Measurements from ENCODE around the gene ZNF146.
"Not testable (repeated sequence)": the region's sequence is repeated elsewhere in the genome, so short reads cannot be mapped to it uniquely, and the experiment has no call there.

The ZNF146 gene

DNA sequence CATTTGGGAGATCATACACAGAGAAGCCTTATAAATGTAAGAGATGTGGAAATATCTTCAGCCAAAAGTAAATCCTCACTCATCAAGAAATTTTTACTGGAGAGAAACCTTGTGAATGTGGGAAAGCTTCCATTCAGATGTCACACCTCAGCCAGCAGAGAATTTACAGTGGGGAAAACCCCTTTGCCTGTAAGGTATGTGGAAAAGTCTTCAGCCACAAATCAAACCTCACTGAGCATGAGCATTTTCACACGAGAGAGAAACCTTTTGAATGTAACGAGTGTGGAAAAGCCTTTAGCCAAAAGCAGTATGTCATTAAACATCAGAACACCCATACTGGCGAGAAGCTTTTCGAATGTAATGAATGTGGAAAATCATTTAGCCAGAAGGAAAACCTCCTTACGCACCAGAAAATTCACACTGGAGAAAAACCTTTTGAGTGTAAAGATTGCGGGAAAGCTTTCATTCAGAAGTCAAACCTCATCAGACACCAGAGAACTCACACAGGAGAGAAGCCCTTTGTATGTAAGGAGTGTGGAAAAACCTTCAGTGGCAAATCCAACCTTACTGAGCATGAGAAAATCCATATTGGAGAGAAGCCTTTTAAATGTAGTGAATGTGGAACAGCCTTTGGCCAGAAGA is 21.5 kb downstream of the ZNF146 start:
- no peak for DNase-seq (ENCODE audit: low read depth in 3 of 3)

DNA sequence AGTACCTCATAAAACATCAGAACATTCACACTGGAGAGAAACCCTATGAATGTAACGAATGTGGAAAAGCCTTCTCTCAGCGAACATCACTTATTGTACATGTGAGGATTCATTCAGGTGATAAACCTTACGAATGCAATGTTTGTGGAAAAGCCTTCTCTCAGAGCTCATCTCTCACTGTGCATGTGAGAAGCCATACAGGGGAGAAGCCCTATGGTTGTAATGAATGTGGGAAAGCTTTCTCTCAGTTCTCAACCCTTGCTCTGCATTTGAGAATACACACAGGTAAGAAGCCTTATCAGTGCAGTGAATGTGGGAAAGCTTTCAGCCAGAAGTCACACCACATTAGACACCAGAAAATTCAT is 22.0 kb downstream of the ZNF146 start:
- no peak for DNase-seq (ENCODE audit: low read depth in 3 of 3)

DNA sequence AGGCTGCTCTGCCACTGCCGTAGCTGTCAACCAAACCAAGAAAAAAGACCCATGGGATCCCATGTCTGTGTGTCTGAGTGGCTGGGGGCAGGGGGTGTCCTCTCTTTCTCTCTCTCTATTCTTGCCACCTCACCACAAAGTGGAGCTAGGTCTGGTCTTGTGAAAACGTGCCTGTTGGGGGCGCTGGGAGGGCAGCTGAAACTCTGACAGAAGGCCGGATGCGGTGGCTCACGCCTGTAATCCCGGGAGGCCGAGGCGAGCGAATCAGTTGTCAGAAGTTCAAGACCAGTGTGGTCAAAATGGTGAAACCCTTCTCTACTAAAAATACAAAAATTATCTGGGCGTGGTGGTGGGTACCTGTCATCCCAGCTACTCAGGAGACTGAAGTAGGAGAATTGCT is 29.2 kb downstream of the ZNF146 start:
- DNase-seq (ENCODE audit: low read depth in 3 of 3) = no peak

DNA sequence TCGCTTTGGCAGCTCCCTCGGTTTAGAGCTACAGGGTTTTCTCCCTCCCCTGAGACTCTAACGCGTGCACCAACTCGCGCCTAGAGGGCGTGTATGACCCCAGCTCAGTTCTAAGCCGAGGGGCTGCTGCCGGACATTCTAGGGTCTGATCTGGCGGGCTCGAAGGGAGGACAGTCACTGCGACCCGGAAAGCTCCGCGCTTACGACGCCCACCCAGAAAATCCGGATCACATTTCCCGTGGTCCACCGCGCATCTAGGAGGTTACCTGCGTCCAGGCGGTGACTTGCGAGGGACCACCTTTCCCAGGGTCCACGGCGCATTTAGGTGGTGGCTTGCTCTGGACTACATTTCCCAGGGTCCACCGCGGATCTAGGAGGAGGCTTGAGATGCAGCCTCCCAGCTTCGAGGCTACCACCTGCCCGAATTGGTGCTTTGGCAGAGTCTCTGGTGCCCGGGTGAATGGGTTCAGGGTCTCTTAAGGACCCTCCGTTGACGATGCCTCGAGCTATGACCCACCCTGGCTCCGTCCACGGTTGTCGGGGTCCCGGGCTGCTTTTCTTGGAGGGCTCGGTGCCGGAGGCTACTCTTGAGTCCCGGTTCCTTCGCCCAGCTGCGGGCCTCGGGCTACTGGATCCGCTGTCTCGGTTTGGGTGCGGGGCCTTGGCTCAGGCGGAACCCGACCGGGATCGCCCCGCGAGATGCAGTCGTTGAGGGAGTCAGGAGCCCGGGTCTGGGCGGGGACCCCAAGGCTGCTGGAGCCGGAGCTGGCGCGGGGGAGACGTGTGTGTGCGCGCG is 30.5 kb downstream of the ZNF146 start:
- DNase-seq (ENCODE audit: low read depth in 3 of 3) = no peak

DNA sequence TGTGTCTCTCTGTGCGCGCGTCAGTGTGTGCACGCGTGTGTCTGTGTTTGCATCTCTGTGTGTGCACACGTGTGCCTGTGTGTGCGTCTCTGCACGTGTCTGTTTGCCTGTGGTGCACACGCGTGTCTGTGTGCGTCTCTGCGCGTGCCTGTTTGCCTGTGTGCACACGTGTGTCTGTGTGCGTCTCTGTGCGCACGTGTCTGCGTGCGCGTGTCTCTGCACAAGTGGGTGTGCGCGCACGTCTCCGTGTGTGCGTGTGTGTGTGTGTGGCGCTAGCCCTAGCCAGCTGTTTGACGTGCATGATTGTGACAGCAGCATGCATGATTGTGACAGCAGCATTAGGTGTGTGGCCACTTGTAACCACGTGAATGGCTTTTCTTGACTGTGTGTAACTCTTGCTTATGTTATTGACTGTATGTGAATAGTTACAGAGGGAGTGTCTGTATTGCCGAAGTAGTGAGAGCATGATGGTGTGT is 31.1 kb downstream of the ZNF146 start:
- DNase-seq (ENCODE audit: low read depth in 3 of 3) = no peak

DNA sequence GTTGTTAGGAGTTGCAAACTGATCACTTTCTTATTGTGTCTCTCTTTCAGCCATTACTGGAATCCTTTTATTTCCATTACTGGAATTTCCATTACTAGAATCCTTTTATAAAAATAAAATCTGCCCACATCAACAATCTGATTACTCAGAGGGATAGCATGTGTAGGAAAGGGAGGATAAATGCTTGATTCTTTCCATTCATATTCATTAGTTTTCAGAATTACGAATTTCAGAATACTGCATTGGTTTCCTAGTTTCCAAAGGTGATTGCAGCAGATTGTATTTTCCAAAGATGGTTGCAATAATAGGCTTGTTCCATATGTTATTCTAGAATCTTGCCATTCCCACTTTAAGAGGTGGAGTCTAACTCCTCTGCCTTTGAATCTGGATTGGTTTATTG is 37.1 kb downstream of the ZNF146 start:
- no peak for DNase-seq (ENCODE audit: low read depth in 3 of 3)

DNA sequence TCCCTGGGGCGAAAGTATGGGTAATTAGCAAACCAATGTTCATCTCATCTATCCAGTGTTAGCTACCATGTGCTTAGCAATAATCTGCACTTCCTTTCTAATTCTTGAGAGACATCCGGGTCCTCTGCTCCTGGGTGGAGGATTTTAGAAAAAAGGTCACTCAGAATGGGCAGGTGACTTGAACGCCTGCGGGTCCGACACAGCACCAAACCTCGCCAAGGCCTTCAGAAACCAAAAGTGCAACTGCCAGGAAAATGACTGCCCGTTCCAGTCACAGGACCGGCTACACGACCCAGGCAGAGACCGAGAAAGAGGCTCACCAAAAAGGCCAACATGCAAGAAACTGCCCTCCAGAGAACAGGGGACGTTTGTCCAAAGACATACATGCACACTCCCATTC is 39.9 kb downstream of the ZNF146 start:
- no peak for DNase-seq (ENCODE audit: low read depth in 3 of 3)

DNA sequence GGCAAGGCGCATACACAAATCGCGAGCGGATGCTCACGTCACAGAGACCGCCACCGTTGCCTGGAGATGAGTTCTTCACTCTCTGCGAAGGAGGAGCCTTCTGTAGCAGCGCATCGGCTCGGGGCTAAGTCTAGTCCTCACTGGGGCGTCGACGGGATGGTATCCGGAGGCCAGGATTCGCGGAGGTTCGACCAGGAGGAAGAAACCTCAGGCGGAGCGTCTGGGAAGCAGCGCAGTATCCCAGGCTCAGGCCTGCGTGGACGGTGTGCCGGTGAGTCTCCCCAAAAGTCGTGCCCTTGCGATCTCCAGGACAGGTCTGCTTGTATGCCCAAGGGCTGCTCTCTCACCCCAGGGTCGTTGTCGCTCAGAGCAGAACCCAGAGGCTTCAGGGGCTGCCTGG is 40.4 kb downstream of the ZNF146 start:
- DNase-seq (ENCODE audit: low read depth in 3 of 3) = no peak

DNA sequence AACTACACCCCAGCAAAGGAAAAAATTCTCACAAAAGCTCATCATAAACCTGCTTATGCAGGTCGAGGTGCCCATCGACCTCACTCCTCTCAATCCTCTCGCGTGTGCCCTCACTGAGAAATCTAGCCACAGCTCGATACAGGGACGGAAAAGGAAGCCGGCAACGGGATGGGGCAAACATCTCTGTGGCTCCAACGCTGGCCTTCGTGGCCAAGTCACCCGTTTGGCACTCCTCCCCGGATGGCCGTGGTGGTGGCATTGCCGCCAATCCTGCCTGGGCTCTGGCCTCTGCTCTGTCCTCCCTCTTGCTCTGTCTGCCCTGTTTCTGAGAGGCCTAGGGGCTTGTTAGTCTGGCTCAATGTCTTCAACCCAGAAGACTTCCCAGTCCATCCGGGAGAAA is 41.2 kb downstream of the ZNF146 start:
- no peak for DNase-seq (ENCODE audit: low read depth in 3 of 3)

DNA sequence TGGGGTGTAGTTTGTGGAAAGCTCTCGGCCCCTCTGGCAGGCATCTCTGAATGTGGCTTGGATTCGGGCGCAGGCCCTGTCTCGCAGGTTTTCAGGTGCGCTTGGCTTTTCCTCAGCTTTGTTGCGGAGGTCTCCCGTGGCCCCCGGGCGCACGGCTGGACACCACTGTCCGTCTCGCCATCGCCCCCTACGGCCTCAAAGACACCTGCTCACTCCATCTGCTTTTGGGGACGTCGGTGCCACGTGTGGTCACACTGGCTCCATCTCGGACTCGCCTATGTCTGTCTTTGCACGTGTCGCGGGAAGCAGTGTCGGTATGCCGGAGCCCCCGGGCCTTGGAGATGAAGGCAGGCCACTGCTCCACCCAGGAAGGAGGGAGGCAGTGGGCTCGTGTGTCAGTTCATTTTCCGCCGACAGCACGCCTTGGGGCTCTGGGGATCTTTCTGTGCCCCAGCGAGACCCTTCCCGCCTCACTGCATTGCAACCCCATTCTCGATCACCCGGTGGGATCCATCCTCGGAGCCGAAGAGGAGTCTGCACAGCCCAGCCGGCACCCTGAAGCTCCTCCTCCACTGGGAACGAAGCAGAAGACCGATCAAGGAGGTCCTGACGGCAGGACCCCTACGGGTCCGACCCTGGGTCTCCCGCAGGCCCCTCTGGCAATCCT is 42.1 kb downstream of the ZNF146 start:
- no peak for DNase-seq (ENCODE audit: low read depth in 3 of 3)

DNA sequence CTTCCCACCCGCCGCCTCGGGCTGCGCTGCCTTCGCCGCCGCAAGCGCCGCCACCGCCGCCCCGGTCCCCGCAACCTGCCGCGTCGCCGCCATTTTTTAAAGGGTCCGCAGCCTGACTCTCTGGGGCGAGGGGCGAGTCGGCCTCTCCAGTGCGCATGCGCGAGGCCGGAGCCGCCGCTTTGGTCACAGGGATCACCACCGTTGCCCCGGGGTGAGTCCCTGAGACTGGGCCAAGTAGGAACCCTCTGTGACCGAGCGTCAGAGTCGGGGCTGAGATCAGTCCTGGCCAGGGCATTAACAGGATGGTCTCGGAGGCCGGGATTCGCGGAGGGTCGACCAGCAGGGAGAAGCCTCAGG is 42.6 kb downstream of the ZNF146 start:
- DNase-seq (ENCODE audit: low read depth in 3 of 3) = no peak

DNA sequence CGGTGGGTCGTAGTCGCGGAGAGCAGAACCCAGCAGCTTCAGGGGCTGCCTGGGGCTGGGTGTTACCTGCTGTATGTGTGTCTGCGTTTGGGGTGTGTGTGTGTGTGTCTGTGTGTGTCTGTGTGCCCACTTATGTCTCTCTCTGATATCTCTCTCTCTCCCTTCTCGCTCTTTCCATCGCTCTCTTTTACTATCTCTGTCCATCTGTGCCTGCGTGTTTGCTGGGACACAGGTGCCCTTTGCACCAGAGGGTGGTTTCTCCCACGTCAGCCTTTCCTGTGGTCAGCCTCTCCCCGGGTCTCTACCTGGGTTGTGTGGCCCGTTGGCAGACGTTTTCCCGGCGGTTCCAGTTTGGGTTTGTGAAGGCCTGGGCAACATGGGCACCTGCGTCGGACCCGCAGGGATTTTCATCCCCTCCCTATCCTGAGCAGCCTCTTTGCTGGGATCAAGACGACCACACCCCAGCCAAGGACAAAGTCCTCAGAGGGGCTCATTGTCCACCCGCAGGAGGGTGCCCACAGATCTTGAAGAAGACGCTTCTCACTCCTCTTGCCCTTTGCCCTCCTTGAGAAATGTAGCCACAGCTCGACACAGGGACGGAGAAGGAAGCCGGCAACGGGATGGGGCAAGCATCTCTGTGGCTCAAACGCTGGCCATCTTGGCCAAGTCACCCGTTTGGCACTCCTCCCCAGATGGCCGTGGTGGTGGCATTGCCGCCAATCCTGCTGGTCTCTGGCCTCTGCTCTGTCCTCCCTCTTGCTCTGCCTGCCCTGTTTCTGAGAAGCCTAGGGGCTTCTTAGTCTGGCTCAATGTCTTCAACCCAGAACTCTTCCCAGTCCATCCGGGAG is 43.3 kb downstream of the ZNF146 start:
- no peak for DNase-seq (ENCODE audit: low read depth in 3 of 3)

DNA sequence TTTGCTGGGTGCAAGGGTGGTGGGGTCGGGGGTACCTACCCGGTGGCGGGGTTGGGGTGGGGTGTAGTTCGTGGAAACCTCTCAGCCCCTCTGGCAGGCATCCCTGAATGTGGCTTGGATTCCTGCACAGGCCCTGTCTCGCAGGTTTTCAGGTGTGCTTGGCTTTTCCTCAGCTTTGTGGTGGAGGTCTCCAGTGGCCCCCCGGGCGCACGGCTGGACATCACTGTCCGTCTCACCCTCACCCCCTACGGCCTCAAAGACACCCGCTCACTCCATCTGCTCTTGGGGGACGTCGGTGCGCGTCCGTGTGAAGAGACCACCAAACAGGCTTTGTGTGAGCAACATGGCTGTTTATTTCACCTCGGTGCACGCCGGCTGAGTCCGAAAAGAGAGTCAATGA is 44.3 kb downstream of the ZNF146 start:
- no peak for DNase-seq (ENCODE audit: low read depth in 3 of 3)

DNA sequence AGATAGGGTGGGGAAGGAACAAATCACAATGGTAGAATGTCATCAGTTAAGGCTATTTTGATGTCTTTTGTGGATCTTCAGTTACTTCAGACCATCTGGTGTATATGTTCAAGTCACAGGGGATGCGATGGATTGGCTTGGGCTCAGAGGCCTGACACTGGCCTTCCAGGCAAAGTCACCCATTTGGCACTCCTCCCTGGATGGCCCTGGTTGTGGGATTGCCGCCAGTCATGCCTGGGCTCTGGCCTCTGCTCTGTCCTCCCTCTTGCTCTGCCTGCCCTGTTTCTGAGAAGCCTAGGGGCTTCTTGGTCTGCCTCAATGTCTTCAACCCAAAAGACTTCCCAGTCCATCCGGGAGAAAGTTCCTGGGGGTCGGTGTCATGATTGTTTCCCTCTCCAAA is 50.2 kb downstream of the ZNF146 start:
- DNase-seq (ENCODE audit: low read depth in 3 of 3) = no peak

DNA sequence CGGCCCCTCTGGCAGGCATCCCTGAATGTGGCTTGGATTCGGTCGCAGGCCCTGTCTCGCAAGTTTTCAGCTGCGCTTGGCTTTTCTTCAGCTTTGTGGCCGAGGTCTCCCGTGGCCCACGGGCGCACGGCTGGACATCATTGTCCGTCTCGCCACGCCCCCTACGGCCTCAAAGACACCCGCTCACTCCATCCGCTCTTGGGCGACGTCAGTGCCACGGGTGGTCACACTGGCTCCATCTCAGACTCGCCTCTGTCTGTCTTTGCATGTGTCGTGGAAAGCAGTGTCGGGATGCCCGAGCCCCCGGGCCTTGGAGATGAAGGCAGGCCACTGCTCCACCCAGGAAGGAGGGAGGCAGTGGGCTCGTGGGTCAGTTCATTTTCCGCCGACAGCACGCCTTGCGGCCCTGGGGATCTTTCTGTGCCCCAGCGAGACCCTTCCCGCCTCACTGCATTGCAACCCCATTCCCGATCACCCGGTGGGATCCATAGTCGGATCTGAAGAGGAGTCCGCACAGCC is 51.0 kb downstream of the ZNF146 start:
- no peak for DNase-seq (ENCODE audit: low read depth in 3 of 3)

DNA sequence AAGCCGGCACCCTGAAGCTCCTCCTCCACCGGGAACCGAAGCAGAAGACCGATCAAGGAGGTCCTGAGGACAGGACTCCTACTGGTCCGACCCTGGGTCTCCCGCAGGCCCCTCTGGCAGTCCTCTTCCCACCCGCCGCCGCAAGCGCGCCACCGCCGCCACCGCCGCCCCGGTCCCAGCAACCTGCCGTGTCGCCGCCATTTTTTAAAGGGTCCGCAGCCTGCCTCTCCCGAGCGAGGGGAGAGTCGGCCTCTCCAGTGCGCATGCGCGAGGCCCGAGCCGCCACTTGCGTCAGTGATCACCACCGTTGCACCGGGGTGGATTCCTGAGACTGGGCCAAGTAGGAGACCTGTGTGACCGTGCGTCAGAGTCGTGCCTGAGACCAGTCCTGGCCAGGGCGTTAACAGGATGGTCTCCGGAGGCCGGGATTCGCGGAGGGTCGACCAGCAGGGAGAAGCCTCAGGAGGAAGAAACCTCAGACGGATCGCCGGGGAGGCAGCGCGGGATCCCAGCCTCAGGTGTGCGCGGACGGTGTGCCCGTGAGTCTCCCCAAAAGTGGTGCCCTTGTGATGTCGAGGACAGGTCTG is 51.6 kb downstream of the ZNF146 start:
- DNase-seq (ENCODE audit: low read depth in 3 of 3) = no peak

DNA sequence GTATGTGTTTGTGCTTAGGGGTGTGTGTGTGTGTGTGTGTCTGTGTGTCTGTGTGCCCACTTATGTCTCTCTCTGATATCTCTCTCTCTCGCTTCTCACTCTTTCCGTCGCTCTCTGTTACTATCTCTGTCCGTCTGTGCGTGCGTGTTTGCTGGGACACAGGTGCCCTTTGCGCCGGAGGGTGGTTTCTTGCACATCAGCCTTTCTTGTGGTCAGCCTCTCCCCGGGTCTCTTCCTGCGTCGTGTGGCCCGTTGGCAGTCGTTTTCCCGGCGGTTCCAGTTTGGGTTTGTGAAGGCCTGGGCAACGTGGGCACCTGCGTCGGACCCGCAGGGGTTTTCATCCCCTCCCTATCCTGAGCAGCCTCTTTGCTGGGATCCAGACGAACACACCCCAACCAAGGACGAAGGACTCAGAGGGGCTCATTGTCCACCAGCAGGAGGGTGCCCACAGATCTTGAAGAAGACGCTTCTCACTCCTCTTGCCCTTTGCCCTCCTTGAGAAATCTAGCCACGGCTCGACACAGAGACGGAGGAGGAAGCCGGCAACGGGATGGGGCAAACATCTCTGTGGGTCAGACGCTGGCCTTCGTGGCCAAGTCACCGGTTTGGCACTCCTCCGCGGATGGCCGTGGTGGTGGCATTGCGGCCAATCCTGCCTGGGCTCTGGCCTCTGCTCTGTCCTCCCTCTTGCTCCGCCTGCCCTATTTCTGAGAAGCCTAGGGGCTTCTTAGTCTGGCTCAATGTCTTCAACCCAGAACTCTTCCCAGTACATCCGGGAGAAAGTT is 52.3 kb downstream of the ZNF146 start:
- DNase-seq (ENCODE audit: low read depth in 3 of 3) = no peak

DNA sequence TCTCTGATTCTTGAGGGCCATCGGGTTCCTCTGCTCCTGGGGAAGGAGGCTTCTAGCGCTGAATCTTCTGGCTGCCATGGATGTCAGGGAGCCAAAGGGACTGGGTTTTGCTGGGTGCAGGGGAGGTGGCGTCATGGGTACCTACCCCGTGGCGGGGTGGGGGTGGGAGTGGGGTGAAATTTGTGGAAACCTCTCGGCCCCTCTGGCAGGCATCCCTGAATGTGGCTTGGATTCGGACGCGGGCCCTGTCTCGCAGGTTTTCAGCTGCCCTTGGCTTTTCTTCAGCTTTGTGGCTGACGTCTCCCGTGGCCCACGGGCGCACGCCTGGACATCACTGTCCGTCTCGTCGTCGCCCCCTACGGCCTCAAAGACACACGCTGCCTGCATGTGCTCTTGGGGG is 53.2 kb downstream of the ZNF146 start:
- DNase-seq (ENCODE audit: low read depth in 3 of 3) = not testable (repeated sequence)

DNA sequence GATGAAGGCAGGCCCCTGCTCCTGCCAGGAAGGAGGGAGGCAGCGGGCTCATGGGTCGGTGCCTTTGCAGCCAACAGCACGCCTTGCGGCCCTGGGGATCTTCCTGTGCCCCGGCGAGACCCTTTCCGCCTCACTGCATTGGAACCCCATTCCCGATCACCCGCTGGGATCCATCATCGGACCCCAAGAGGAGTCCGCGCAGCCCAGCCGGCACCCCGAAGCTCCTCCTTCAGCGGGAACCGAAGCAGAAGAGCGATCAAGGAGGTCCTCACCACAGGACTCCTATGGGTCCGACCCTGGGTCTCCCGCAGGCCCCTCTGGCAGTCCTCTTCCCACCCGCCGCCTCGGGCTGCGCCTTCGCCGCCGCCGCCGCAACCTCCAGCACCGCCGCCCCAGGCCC is 53.7 kb downstream of the ZNF146 start:
- DNase-seq (ENCODE audit: low read depth in 3 of 3) = not testable (repeated sequence)

DNA sequence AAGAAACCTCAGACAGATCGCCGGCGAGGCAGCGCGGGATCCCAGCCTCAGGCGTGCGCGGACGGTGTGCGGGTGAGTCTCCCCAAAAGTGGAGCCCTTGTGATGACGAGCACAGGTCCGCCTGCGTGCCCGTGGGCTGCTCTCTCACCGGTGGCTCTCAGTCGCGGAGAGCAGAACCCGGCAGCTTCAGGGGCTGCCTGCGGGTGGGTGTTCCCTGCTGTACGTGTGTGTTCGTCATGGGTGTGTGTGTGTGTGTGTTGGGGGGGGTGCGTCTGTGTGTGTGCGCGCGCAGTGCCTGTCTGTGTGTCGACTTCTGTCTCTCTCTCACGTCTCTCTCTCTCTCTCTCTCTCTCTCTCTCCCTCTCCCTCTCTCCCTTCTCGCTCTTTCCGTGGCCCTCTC is 54.4 kb downstream of the ZNF146 start:
- not testable (repeated sequence) for DNase-seq (ENCODE audit: low read depth in 3 of 3)
